ENCODE results near the gene METTL25. TPM values are rescaled to one million over a fixed set of nuclear protein-coding genes. Genes with fewer than 3 reads are reported as not detected.

Gene METTL25
- total and polyA plus RNA-seq, 2 of the 8 experiments (the other 6 are each of a cell fraction or from before 2014, with no cell fraction given), result 2.4 to 8.3 TPM

GRCh38 chr12:82430541-82431145, 72.3 kb downstream of the METTL25 start:
- H4K5ac ChIP-seq (ENCODE audit: insufficient read length, low read depth, low read length), result no peak overlapping the region

More at GRCh38 chr12:82430541-82431145, 72.3 kb downstream of the METTL25 start:
- FAIRE-seq (no peak), DNase-seq (ENCODE audit: low read depth in 1 of 2, low spot score in 2 of 2) (no peak)
- Histone ChIP-seq H3K79me1 (ENCODE audit: low read depth, low read length) (no peaks in the 10 kb centered on the region), H3K27ac (ENCODE audit: low read depth, low read length) (no peak overlapping the region), H2BK12ac (ENCODE audit: low read depth, low read length) (no peak overlapping the region), H3K23ac (ENCODE audit: insufficient read length) (no peak overlapping the region), H3K4ac (replicated peaks; ENCODE audit: insufficient read length, low read depth, low read length) (no peak overlapping the region), H2AK5ac (ENCODE audit: low read depth, low read length) (no peak overlapping the region), H3K27me3 (replicated peaks in 1 of 4; ENCODE audit: control insufficient read depth in 3 of 4, extremely low read depth in 1 of 4, insufficient read depth in 3 of 4, low read length in 3 of 4) (no peaks in the 10 kb centered on the region), H3K4me2 (ENCODE audit: insufficient read depth in 1 of 2, low read depth in 2 of 2, low read length in 2 of 2) (no peak overlapping the region), H3K9me3 (ENCODE audit: insufficient read depth in 2 of 2, low read depth in 1 of 2, low read length in 1 of 2) (no peaks in the 10 kb centered on the region), H3K36me3 (ENCODE audit: control insufficient read depth in 2 of 4, insufficient read depth in 4 of 4, low read length in 3 of 4) (no peaks in the 10 kb centered on the region), H3K79me2 (ENCODE audit: control insufficient read depth in 1 of 2, insufficient read depth in 2 of 2, low read length in 2 of 2) (no peaks in the 10 kb centered on the region), H3K4me1 (replicated peaks in 1 of 4; ENCODE audit: control insufficient read depth in 3 of 4, insufficient read depth in 4 of 4, low read length in 3 of 4) (no peaks in the 10 kb centered on the region), H3K23me2 (ENCODE audit: low read depth, low read length) (no peaks in the 10 kb centered on the region; the same call in 1 of the 2 replicates), H3K9ac (replicated peaks in 1 of 4; ENCODE audit: extremely low read depth in 1 of 4, low read depth in 3 of 4, low read length in 3 of 4) (no peak overlapping the region), H2BK120ac (replicated peaks; ENCODE audit: low read depth, low read length) (no peak overlapping the region), H2BK15ac (ENCODE audit: low read length) (no peak overlapping the region), H3K18ac (ENCODE audit: extremely low read depth, low read length) (no peak overlapping the region), H2BK5ac (ENCODE audit: low read depth, low read length) (no peak overlapping the region), H4K91ac (replicated peaks; ENCODE audit: insufficient read length, low read length) (no peak overlapping the region), H3K14ac (ENCODE audit: insufficient read length) (no peak overlapping the region), H2AFZ (ENCODE audit: low read length) (no peak overlapping the region), H3K4me3 (ENCODE audit: extremely low read depth in 1 of 4, insufficient read depth in 2 of 4, low read depth in 3 of 4, low read length in 4 of 4) (no peak overlapping the region), H4K20me1 (replicated peaks in 1 of 2; ENCODE audit: control insufficient read depth in 1 of 2, insufficient read depth in 2 of 2, low read length in 2 of 2) (no peaks in the 10 kb centered on the region), H4K8ac (ENCODE audit: extremely low read depth, insufficient read depth, low read length) (no peak overlapping the region), H2BK20ac (ENCODE audit: low read length) (no peak overlapping the region), H3K56ac (replicated peaks; ENCODE audit: insufficient read length, low read depth, low read length) (no peak overlapping the region)
- 85% methylated on average over 3 of the region's 3 CpGs; no CpG with 5 or more reads in 1 of the 2 experiments for WGBS, 2 experiments (ENCODE audit: extremely low coverage in 1 of 2, insufficient coverage in 1 of 2, insufficient read length in 1 of 2, insufficient replicate concordance in 2 of 2, low coverage in 1 of 2, low lambda C conversion rate in 2 of 2, missing lambda C conversion rate in 1 of 2)
- ChIA-PET CTCF (ENCODE audit: partially characterized antibody) (no interaction called here), POLR2A (ENCODE audit: partially characterized antibody) (no interaction called here)
- no peak for TF ChIP-seq JUND (IDR thresholded peaks at IDR 0.05; ENCODE audit: low read length)
- TF ChIP-seq KDM4A (IDR thresholded peaks at IDR 0.05; ENCODE audit: low read depth, low read length, severe bottlenecking), result no peak
- no peak for TF ChIP-seq GTF2F1 (IDR thresholded peaks at IDR 0.05; ENCODE audit: borderline replicate concordance, low read depth, low read length)
